ENCODE results near the gene FSTL5. TPM values are rescaled to one million over a fixed set of nuclear protein-coding genes. Genes with fewer than 3 reads are reported as not detected.

The FSTL5 gene
- total and polyA plus RNA-seq, 10 of the 15 experiments (the other 5 are each of a cell fraction or from before 2014, with no cell fraction given) = 0.04 to 2.4 (median 0.08) TPM; not detected in 4

- Histone ChIP-seq H3K4me2 (ENCODE audit: control insufficient read depth, insufficient read depth) (no peak overlapping the region), H3K36me3 (ENCODE audit: control insufficient read depth in 2 of 2, insufficient read depth in 2 of 2, low read length in 1 of 2) (no peaks in the 10 kb centered on the region), H3K79me2 (ENCODE audit: control insufficient read depth, insufficient read depth, low read length) (no peaks in the 10 kb centered on the region), H4K20me1 (ENCODE audit: control insufficient read depth, insufficient read depth) (no peaks in the 10 kb centered on the region), H3K4me1 (ENCODE audit: control insufficient read depth, insufficient read depth, low read length) (no peaks in the 10 kb centered on the region), H3K4me3 (no peak overlapping the region), H3K27ac (ENCODE audit: control insufficient read depth, insufficient read depth) (no peak overlapping the region), H3K9ac (ENCODE audit: control insufficient read depth, insufficient read depth, low read length) (no peak overlapping the region), H3K9me3 (replicated peaks; ENCODE audit: control insufficient read depth, insufficient read depth, low read length) (no peaks in the 10 kb centered on the region), H3K27me3 (replicated peaks in 1 of 2; ENCODE audit: control insufficient read depth in 2 of 2, insufficient read depth in 2 of 2, low read length in 1 of 2) (no peaks in the 10 kb centered on the region), H2AFZ (ENCODE audit: control insufficient read depth, low read depth, low read length) (no peak overlapping the region)
- DNase-seq (ENCODE audit: low read depth, low spot score) (no peak), ATAC-seq (peak; percentile 64), FAIRE-seq (no peak)
- TF ChIP-seq EZH2 (IDR thresholded peaks at IDR 0.05; ENCODE audit: borderline replicate concordance, control insufficient read depth, low read depth, low read length) (no peak), NFXL1 (IDR thresholded peaks at IDR 0.05; ENCODE audit: borderline replicate concordance) (no peak), CUX1 (IDR thresholded peaks at IDR 0.05; ENCODE audit: insufficient replicate concordance, low read depth, low read length) (no peak), SMARCA5 (IDR thresholded peaks at IDR 0.05) (no peak), HCFC1 (IDR thresholded peaks at IDR 0.05; ENCODE audit: low read length) (no peak)
- ChIA-PET POLR2A (no interaction called here), RAD21 (ENCODE audit: unreplicated experiment) (interaction anchor here (1.5 kb wide), 1 partner anchor 10 kb away, joined by 5 read pairs; no protein-coding TSS in a partner anchor), CTCF (interaction anchor here (1.0 kb wide), 1 partner anchor 9 kb away, joined by 3 read pairs; no protein-coding TSS in a partner anchor), SMC1A (ENCODE audit: uncharacterized antibody, unreplicated experiment) (interaction anchor here (0.8 to 1.9 kb wide), 6 partner anchors 9 to 44 kb away, joined by 3 to 7 read pairs (median 4); no protein-coding TSS in a partner anchor)
- 0% methylated on average over 3 of the region's 3 CpGs for WGBS (ENCODE audit: insufficient coverage, insufficient replicate concordance, low lambda C conversion rate, missing lambda C conversion rate)
- in situ Hi-C loops (cut with MboI) = no loop called here
- BruUV-seq (replicated peaks) = no TSS peak
- intact Hi-C loops (cut with micrococcal nuclease; ENCODE audit: unreplicated experiment) = no loop called here
These were observed 243.3 kb downstream of the FSTL5 start for GRCh38 chr4:161920304-161921052.

Measured in GM12878 (cell line).